BLaER1 (cell line): ENCODE measurements around the gene YIPF4.

ENCODE experiments used
- H3K27ac ChIP-seq: shearing (Covaris generic); formaldehyde crosslinking; 2 replicates; pipeline ENCODE4 v1.8.1; 2022
- H3K27me3 ChIP-seq: shearing (Covaris generic); formaldehyde crosslinking; 2 replicates; pipeline ENCODE4 v1.8.1; 2022
- H3K36me3 ChIP-seq: shearing (Covaris generic); formaldehyde crosslinking; 2 replicates; pipeline ENCODE4 v1.8.1; 2022
- H3K4me1 ChIP-seq: shearing (Covaris generic); formaldehyde crosslinking; 2 replicates; pipeline ENCODE4 v1.8.1; 2022
- H3K4me2 ChIP-seq: shearing (Covaris generic); formaldehyde crosslinking; 2 replicates; pipeline ENCODE4 v1.8.1; 2022
- H3K4me3 ChIP-seq: shearing (Covaris generic); formaldehyde crosslinking; 2 replicates; pipeline ENCODE4 v1.8.1; 2022
- H3K9ac ChIP-seq: shearing (Covaris generic); formaldehyde crosslinking; 2 replicates; pipeline ENCODE4 v1.8.1; 2022
- H3K9me3 ChIP-seq: shearing (Covaris generic); formaldehyde crosslinking; 2 replicates; pipeline ENCODE4 v1.8.1; 2022
- H4K20me1 ChIP-seq: shearing (Covaris generic); formaldehyde crosslinking; 2 replicates; pipeline ENCODE4 v1.8.1; 2022
- Cebpa-rat ChIP-seq: shearing (Covaris generic); IDR thresholded peaks from 2 replicates; pipeline ENCODE4 v1.8.1; 2022

The YIPF4 gene

DNA sequence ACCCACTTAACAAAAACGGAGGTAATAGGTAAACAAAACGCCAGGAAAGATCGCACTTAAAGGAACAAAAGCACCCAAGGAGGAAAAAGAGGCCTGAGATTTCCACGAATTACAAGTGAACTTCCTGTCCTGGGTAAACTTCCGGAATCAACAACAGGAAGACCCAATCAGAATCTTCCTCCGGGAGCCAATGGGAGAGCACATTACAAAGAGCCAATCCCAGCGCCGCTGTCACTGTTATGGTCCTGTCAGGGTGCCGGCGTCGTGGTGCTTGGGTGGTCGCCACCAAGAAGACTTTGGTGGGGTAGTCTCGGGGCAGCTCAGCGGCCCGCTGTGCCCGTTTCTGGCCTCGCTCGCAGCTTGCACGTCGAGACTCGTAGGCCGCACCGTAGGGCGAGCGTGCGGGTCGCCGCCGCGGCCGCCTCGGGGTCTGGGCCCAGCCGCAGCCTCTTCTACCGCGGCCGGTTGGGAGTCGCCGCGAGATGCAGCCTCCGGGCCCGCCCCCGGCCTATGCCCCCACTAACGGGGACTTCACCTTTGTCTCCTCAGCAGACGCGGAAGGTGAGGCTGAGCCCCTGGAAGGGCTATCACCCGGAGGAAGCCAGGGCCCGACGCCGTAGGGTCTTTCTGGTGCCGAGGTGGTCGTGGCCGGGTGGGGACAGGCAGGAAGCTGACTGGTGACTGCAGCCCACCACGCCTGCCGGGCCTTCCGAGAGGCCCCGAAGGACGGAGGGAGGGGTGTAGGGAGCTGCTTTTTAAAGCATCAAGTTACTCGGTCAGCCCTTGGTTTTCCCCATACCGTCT, at the start of gene YIPF4:
YIPF4 (plus strand) TSS at position 231 of the 804 bp plus-strand sequence; CDS start at position 483, 252 bp downstream.
- Histone ChIP-seq H3K4me2 (peak within 1 kb of the TSS; percentile 83), H3K9me3 (no peaks in the 10 kb centered on the region), H3K27me3 (no peaks in the 10 kb centered on the region), H3K9ac (peak within 1 kb of the TSS; percentile 94), H3K27ac (peak within 1 kb of the TSS; percentile 91), H4K20me1 (peaks cover 9% of the 10 kb centered on the region; the same call in 1 of the 2 replicates), H3K36me3 (peaks cover 24% of the 10 kb centered on the region), H3K4me3 (peak within 1 kb of the TSS; percentile 91), H3K4me1 (peaks cover 24% of the 10 kb centered on the region)
- no peak for TF ChIP-seq Cebpa-rat

DNA sequence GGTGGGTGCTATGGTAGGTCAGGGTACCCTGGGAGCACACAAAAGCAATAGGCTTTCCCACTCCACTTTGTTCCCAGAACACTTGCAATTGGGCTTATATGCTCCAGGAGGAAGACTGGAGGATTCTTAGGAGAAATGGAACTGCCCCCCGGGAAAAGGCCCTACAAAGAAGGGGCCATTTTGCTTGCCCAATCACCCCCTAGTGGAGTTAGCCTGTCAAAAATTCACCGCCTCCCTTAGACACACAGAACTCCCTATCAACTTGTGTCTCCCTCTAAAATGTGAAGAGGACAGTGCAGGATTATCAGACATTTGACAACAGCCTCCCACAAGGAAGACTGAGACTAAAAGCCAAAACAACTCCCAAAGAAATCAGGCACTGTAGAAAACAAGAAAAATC, 49.5 kb upstream of the YIPF4 start:
- Histone ChIP-seq H3K9me3 (no peaks in the 10 kb centered on the region), H3K27me3 (no peaks in the 10 kb centered on the region), H3K4me1 (no peaks in the 10 kb centered on the region), H3K9ac (no peak overlapping the region), H3K27ac (no peak overlapping the region), H3K36me3 (peaks cover 4% of the 10 kb centered on the region), H3K4me2 (no peak overlapping the region), H3K4me3 (no peak overlapping the region), H4K20me1 (no peaks in the 10 kb centered on the region)
- TF ChIP-seq Cebpa-rat, result no peak

DNA sequence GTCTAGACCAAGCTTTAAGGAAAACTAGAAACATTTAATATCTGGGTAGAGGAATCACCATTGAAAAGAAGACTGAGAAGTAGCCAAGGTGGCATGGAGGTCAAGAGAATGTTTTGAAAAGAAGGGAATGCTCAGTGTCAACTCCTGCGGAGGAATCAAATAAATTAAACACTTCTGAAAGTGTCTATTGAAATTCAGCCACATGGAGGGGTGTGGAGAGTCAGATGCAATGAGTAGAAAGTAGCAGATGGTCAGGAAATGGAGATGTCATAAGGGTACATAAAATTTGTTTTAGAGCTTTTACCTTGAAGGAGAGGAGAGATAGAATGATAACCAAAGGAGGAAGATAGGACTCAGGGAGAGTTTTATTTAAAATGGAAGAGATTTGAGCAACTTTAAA, 48.1 kb upstream of the YIPF4 start:
- Histone ChIP-seq H3K9ac (no peak overlapping the region), H3K36me3 (no peaks in the 10 kb centered on the region), H3K27ac (no peak overlapping the region), H4K20me1 (no peaks in the 10 kb centered on the region), H3K4me1 (no peaks in the 10 kb centered on the region), H3K9me3 (no peaks in the 10 kb centered on the region), H3K4me3 (no peak overlapping the region), H3K27me3 (no peaks in the 10 kb centered on the region), H3K4me2 (no peak overlapping the region)
- TF ChIP-seq Cebpa-rat, result no peak

DNA sequence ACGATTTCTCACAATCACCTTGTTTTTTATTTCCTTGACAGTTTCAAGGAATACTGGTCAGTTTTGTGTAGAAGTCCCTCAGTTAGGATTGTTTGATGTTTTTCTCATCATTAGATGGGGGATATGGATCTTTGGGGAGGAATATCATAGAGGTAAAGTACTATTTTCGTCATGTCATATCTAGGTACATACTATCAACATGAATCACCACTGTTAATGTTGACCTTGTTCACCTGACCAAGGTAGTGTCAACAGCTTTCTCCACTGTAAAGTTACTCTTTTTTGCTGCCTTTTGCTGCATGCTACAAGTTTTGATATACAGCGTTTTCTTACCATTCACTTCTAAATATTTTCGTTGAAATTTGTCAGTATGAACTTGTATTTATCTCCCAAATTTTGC, 45.7 kb upstream of the YIPF4 start:
- Histone ChIP-seq H3K27me3 (no peaks in the 10 kb centered on the region), H3K4me3 (no peak overlapping the region), H3K36me3 (no peaks in the 10 kb centered on the region)

DNA sequence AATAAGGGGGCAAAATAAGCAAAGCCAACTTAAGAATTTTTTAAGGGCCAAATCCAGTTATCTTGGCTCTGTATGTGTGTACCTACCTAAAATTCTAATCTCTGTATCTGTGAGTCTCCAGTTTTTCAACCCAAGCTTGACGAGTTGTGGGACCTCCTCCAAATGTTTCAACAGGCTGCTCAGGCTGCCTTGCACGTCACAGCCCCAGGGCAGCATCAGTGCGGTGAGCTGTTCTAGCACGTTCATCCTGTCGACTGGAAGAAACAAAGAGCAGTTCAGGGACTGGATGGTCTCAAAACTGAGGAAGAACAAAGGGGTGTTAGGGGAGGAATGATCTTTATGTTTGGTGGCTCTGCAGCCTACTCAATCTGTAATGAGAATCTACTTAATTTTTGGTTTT, 42.4 kb upstream of the YIPF4 start:
- no peaks in the 10 kb centered on the region for H4K20me1 ChIP-seq
- H3K36me3 ChIP-seq, result no peaks in the 10 kb centered on the region
- no peak for TF ChIP-seq Cebpa-rat
- no peaks in the 10 kb centered on the region for H3K4me1 ChIP-seq
- 0 out of 2 replicates have a peak, but pooled peaks cover 4% of the 10 kb centered on the region for H3K9me3 ChIP-seq
- no peak overlapping the region for H3K4me3 ChIP-seq
- no peak overlapping the region for H3K4me2 ChIP-seq
- H3K27ac ChIP-seq, result no peak overlapping the region
- no peak overlapping the region for H3K9ac ChIP-seq
- no peaks in the 10 kb centered on the region for H3K27me3 ChIP-seq

More for the DNA sequence above, 45.7 kb upstream of the YIPF4 start:
- H3K4me2 ChIP-seq, result no peak overlapping the region
- H3K27ac ChIP-seq, result no peak overlapping the region
- 0 out of 2 replicates have a peak, but pooled peaks cover 4% of the 10 kb centered on the region for H3K9me3 ChIP-seq
- no peak for TF ChIP-seq Cebpa-rat
- H3K4me1 ChIP-seq, result no peaks in the 10 kb centered on the region
- no peak overlapping the region for H3K9ac ChIP-seq
- H4K20me1 ChIP-seq, result no peaks in the 10 kb centered on the region

DNA sequence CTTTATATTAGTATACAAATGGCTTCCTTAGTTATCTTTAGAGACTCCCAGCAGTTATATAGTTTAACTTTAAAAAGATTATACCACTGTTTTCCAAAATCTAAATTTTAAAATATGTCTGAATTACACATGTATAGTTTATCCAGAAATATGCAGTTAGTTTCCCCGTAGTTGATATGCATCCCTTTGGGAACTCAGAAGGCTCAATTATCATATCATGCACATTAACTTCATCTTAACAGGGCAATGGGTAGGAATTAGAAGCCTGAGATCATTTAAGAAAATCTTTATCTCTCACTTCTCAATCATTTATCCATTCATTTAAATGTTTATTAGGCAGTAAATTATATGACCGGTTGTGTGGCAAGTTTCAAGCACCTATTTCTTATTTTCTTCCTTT, 40.2 kb upstream of the YIPF4 start:
- H3K27ac ChIP-seq, result no peak overlapping the region
- no peaks in the 10 kb centered on the region for H3K36me3 ChIP-seq
- TF ChIP-seq Cebpa-rat, result no peak
- H3K4me3 ChIP-seq, result no peak overlapping the region
- no peaks in the 10 kb centered on the region for H3K27me3 ChIP-seq
- no peak overlapping the region for H3K4me2 ChIP-seq
- H3K4me1 ChIP-seq, result no peaks in the 10 kb centered on the region
- H3K9me3 ChIP-seq, result 0 out of 2 replicates have a peak, but pooled peaks cover 4% of the 10 kb centered on the region
- H3K9ac ChIP-seq, result no peak overlapping the region
- no peaks in the 10 kb centered on the region for H4K20me1 ChIP-seq

DNA sequence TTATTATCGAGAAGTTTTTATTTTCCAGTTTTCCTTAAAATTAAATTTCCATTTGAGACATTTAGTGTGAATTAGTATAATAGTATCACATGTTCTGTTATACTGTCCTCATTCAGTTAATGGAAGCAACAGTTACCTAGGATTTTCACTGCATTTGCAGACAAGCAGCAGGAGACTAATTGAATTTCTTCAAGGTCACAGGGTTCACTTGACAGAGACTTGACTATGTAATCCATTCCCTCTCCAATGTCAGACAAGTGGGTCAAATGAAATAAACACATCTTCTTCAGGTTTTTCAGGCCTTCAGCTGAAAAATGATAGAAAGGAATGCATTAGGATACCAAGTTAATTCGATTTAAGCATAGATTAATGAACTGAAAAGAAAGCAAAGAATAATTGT, 39.7 kb upstream of the YIPF4 start:
- Histone ChIP-seq H3K4me1 (no peaks in the 10 kb centered on the region), H4K20me1 (no peaks in the 10 kb centered on the region), H3K27ac (no peak overlapping the region), H3K4me3 (no peak overlapping the region), H3K27me3 (no peaks in the 10 kb centered on the region), H3K9ac (no peak overlapping the region), H3K36me3 (no peaks in the 10 kb centered on the region), H3K9me3 (0 out of 2 replicates have a peak, but pooled peaks cover 4% of the 10 kb centered on the region), H3K4me2 (no peak overlapping the region)
- no peak for TF ChIP-seq Cebpa-rat

DNA sequence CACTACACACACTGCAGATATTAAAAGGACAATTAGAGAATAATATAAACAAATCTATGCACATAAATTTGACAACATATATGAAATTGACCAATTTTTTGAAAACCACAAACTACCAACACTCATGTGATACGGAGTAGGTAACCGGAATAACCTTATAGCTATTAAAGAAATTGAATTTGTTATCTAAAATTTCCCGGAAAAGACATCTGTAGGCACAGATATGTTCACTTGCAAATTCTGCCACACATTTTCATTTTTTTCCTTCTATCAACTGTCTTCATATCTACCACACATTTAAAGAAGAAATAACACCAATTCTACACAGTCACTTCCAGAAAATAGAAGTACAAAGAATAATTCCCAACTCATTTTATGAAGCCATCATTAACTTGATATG, 35.4 kb upstream of the YIPF4 start:
- TF ChIP-seq Cebpa-rat, result no peak
- Histone ChIP-seq H3K4me1 (no peaks in the 10 kb centered on the region), H3K27ac (no peak overlapping the region), H3K4me2 (no peak overlapping the region), H3K9me3 (no peaks in the 10 kb centered on the region), H3K9ac (no peak overlapping the region), H3K36me3 (no peaks in the 10 kb centered on the region), H3K4me3 (no peak overlapping the region), H4K20me1 (no peaks in the 10 kb centered on the region), H3K27me3 (no peaks in the 10 kb centered on the region)

DNA sequence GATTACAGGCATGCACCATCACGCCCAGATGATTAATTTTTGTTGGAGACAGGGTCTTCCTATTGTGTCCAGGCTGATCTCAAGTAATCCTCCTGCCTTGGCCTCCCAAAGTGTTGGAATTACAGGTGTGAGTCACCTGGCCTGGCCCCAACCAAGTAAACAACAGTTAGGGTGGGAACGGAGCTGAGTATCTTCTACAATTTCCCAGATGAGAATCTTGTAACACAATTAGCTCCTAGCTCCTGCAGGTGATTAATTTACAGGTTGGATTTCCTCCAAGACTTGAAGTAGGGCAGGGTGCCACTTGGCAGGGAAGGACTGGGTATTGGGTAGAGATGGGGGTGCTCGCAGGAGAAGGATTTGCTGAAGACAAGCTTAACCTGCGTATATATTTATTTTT, 30.8 kb upstream of the YIPF4 start:
- Histone ChIP-seq H3K36me3 (no peaks in the 10 kb centered on the region), H3K27me3 (no peaks in the 10 kb centered on the region), H3K9ac (no peak overlapping the region), H4K20me1 (no peaks in the 10 kb centered on the region), H3K4me1 (no peaks in the 10 kb centered on the region), H3K9me3 (no peaks in the 10 kb centered on the region), H3K4me3 (no peak overlapping the region), H3K4me2 (no peak overlapping the region), H3K27ac (no peak overlapping the region)
- no peak for TF ChIP-seq Cebpa-rat

DNA sequence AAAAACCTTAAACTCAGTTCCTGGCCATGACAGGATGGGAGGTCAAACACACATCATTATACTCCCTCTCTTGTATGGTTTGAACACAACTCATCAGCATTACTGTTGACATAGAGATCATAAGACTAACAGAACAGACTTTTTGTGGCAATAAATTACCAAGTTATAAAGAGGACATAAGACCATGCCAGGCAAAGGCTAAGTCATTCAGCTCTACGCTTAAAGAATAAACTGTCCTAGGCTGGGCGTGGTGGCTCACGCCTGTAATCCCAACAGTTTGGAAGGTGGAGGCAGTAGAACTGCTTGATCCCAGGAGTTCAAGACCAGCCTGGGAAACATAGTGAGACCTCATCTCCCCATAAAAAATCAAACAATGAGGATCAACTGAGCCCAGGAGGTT, 29.4 kb upstream of the YIPF4 start:
- TF ChIP-seq Cebpa-rat, result no peak
- H3K27ac ChIP-seq, result no peak overlapping the region

More for the DNA sequence above, 29.4 kb upstream of the YIPF4 start:
- Histone ChIP-seq H3K4me3 (no peak overlapping the region), H3K9ac (no peak overlapping the region), H3K9me3 (no peaks in the 10 kb centered on the region), H3K36me3 (no peaks in the 10 kb centered on the region), H3K4me2 (no peak overlapping the region), H4K20me1 (no peaks in the 10 kb centered on the region), H3K27me3 (no peaks in the 10 kb centered on the region), H3K4me1 (no peaks in the 10 kb centered on the region)
